ENCODE data around the gene UCP2. TPM values are rescaled to one million over a fixed set of nuclear protein-coding genes. Genes with fewer than 3 reads are reported as not detected.

UCP2 gene, protein sequence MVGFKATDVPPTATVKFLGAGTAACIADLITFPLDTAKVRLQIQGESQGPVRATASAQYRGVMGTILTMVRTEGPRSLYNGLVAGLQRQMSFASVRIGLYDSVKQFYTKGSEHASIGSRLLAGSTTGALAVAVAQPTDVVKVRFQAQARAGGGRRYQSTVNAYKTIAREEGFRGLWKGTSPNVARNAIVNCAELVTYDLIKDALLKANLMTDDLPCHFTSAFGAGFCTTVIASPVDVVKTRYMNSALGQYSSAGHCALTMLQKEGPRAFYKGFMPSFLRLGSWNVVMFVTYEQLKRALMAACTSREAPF
- total RNA-seq (2014; rRNA removed; shearing (Covaris generic)) (82.7 and 145 TPM in 2 replicates), total RNA-seq (2022) (358 and 389 TPM in 2 replicates), Bru-seq, nascent RNA (percentile 96 among the genes with signal in this experiment), BruChase-seq, experiment 1, labeled RNA remaining after a 6-hour chase (percentile 93 among the genes with signal in this experiment), BruChase-seq, experiment 2, labeled RNA remaining after a 2-hour chase (percentile 88 among the genes with signal in this experiment)
- long read RNA-seq, transcript UCP2-201 (8 exons, 2,113 nt): major isoform, 345 of 383 reads
- long read RNA-seq, partial matches to known transcripts: 18 of 383 reads
- long read RNA-seq, other reads (novel, unspliced or antisense): 18 of 383 reads

DNA sequence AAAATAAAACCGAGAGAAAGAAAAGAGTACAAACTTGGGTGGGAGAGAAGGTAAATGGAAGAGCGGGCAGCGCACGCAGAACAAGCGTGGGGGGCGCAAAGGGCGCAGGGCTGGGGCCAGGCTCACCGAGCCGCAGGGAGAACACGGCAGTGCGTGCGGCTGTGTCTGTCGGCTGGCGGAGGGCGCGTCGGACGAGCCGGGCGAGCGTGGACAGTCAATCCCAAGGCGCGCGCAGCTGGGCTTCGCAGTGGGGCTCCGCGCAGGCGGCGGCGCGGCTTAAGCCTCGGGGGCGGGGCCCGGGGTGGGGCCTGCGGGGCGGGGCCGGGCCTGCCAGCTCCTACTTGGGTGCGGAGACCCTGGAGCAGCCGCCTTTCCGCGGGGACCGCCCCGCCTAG is at the start of gene UCP2:
TSS of gene UCP2 (minus strand) at position 249 of the 395 bp plus-strand sequence. CDS start 4,465 bp downstream, outside the sequence.
- intact Hi-C loops (cut with micrococcal nuclease; ENCODE audit: unreplicated experiment): loop anchor here (2.0 to 10.0 kb wide), 4 partner anchors 188 to 828 kb away; partner anchors contain the start of genes C2CD3, LIPT2, MRPL48 and PPME1
- peak; percentile 82 for DNase-seq (ENCODE audit: low spot score)
- Histone ChIP-seq H3K9me3 (ENCODE audit: low read length) (no peaks in the 10 kb centered on the region), H3K9me2 (ENCODE audit: insufficient read depth, low read length) (no peaks in the 10 kb centered on the region), H2AFZ (ENCODE audit: low read length) (peak within 1 kb of the TSS; percentile 21; the same call in 1 of the 2 replicates), H3K4me1 (ENCODE audit: insufficient read depth, low read length, poor library complexity, severe bottlenecking) (peaks cover 66% of the 10 kb centered on the region), H3K4me2 (ENCODE audit: low read length) (peak within 1 kb of the TSS; percentile 96), H3K79me2 (ENCODE audit: insufficient read depth, low read depth, low read length) (peaks cover 61% of the 10 kb centered on the region), H3K27ac (ENCODE audit: low read depth, low read length, poor library complexity, severe bottlenecking) (peak within 1 kb of the TSS; percentile 91), H4K20me1 (ENCODE audit: insufficient read depth, low read length) (peaks cover 26% of the 10 kb centered on the region), H3K4me3 (ENCODE audit: low read depth, low read length, poor library complexity, severe bottlenecking) (peak within 1 kb of the TSS; percentile 91), H3K36me3 (ENCODE audit: insufficient read depth, low read length) (peaks cover 44% of the 10 kb centered on the region)
- CTCF ChIA-PET (ENCODE audit: unreplicated experiment): interaction anchor here (0.6 to 1.6 kb wide), 4 partner anchors 9 to 1527 kb away, joined by 3 to 6 read pairs (median 4); no protein-coding TSS in a partner anchor
- BruUV-seq (replicated peaks): no TSS peak
- TF ChIP-seq, protein P1, sequence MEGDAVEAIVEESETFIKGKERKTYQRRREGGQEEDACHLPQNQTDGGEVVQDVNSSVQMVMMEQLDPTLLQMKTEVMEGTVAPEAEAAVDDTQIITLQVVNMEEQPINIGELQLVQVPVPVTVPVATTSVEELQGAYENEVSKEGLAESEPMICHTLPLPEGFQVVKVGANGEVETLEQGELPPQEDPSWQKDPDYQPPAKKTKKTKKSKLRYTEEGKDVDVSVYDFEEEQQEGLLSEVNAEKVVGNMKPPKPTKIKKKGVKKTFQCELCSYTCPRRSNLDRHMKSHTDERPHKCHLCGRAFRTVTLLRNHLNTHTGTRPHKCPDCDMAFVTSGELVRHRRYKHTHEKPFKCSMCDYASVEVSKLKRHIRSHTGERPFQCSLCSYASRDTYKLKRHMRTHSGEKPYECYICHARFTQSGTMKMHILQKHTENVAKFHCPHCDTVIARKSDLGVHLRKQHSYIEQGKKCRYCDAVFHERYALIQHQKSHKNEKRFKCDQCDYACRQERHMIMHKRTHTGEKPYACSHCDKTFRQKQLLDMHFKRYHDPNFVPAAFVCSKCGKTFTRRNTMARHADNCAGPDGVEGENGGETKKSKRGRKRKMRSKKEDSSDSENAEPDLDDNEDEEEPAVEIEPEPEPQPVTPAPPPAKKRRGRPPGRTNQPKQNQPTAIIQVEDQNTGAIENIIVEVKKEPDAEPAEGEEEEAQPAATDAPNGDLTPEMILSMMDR (conservative IDR thresholded peaks at IDR 0.05; ENCODE audit: low read length): no peak
- no peak for TF ChIP-seq EZH2phosphoT487 (IDR thresholded peaks at IDR 0.05; ENCODE audit: borderline replicate concordance, low read depth, low read length)
- POLR2A ChIA-PET: interaction anchor here (0.6 to 6.4 kb wide), 8 partner anchors 8 to 188 kb away, joined by 3 to 46 read pairs (median 12); partner anchors contain the start of genes C2CD3 and PPME1

DNA sequence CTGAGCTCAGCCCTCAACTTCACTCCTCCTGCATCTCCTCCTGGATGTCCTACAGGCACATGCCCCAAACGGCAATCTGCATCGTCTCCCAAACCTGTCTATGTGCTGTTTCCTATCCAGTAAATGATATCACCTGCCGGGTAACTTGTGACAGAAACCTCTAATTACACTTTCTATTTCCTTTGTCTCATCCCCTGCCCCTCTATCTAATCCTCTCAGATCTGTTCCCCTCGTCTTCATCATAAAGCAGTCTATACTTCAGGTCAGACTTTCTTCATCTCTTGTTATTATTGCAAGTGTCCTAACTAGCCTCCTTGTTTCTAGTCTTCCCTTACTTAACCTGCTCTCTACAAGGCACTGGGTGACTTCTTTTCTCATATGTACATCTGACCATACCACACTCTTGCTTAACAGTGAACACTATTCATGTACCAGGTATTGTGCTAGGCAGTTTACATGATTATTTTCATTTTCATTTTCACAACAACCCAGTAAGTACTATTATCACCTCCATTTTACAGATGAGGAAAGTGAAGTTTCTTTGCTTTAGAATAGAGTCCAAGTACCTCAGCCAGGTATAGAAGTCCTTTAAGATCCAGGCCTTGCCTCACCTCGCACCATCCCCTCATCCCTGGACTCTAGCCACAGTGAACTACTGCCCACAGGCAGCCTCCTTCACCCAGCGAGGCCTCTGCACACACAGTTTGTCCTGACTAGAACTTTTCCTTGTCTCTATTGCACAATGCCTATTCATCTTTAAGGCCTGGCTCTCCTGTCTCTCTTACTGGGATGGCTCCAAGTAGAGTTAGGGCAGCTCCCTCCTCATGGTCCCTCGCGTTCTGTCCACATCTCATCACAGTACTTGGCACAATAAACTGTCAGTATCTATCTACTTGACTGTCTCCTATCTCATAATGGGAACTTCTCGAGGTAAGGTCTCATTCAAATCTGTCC is 48.4 kb upstream of the UCP2 start:
- Histone ChIP-seq H2AFZ (ENCODE audit: low read length) (no peak overlapping the region), H4K20me1 (ENCODE audit: insufficient read depth, low read length) (no peaks in the 10 kb centered on the region), H3K4me3 (ENCODE audit: low read depth, low read length, poor library complexity, severe bottlenecking) (no peak overlapping the region), H3K36me3 (ENCODE audit: insufficient read depth, low read length) (peaks cover 32% of the 10 kb centered on the region), H3K4me1 (ENCODE audit: insufficient read depth, low read length, poor library complexity, severe bottlenecking) (no peaks in the 10 kb centered on the region), H3K9me2 (ENCODE audit: insufficient read depth, low read length) (no peaks in the 10 kb centered on the region), H3K27ac (ENCODE audit: low read depth, low read length, poor library complexity, severe bottlenecking) (no peak overlapping the region), H3K79me2 (ENCODE audit: insufficient read depth, low read depth, low read length) (no peaks in the 10 kb centered on the region), H3K4me2 (ENCODE audit: low read length) (no peak overlapping the region), H3K9me3 (ENCODE audit: low read length) (no peaks in the 10 kb centered on the region)
- intact Hi-C loops (cut with micrococcal nuclease; ENCODE audit: unreplicated experiment): loop anchor here (5.0 kb wide), 1 partner anchor 69 kb away; no protein-coding TSS in a partner anchor
- ChIA-PET POLR2A (interaction anchor here (0.5 kb wide), 1 partner anchor 634 kb away, joined by 6 read pairs; no protein-coding TSS in a partner anchor), CTCF (ENCODE audit: unreplicated experiment) (no interaction called here)
- no TSS peak for BruUV-seq (replicated peaks)
- no peak for DNase-seq (ENCODE audit: low spot score)
- no peak for TF ChIP-seq EZH2phosphoT487 (IDR thresholded peaks at IDR 0.05; ENCODE audit: borderline replicate concordance, low read depth, low read length)
- TF ChIP-seq, protein P1 (conservative IDR thresholded peaks at IDR 0.05; ENCODE audit: low read length): no peak
